CD8-positive, alpha-beta memory T cell (primary cell): ENCODE measurements around the gene OPA3. TPM values are rescaled to one million over a fixed set of nuclear protein-coding genes. Genes with fewer than 3 reads are reported as not detected.

Experiments
- CTCF ChIA-PET: fragments of 350-600 bp; sonication (Branson Sonifier 250); formaldehyde crosslinking; loops from one replicate; lab custom pipeline; 2021; ENCODE audit warnings: antibody characterized with exemption; lab: Charles Lee
- POLR2A ChIA-PET: fragments of 350-600 bp; sonication (Branson Sonifier 250); formaldehyde crosslinking; loops from one replicate; lab custom pipeline; 2021; ENCODE audit warnings: antibody characterized with exemption; lab: Charles Lee
- DNase-seq, 5 donors: peaks; one replicate each; pipeline versions ENCODE4 v3.0.0 to v3.0.0-alpha.2; 2020 to 2022; ENCODE audit warnings: mixed read lengths in 1 of 5
- H3K27ac ChIP-seq: one replicate; pipeline ENCODE4 v1.7.0; 2013; ENCODE audit warnings: low read depth, mild to moderate bottlenecking, low read length, moderate library complexity
- H3K27me3 ChIP-seq: 2 replicates; pipeline ENCODE4 v1.7.0; 2013; ENCODE audit warnings: low read length, mild to moderate bottlenecking; ENCODE audit not compliant: insufficient read depth, poor library complexity, severe bottlenecking
- H3K36me3 ChIP-seq: 2 replicates; pipeline ENCODE4 v1.7.0; 2013; ENCODE audit warnings: mild to moderate bottlenecking, low read length, moderate library complexity; ENCODE audit not compliant: insufficient read depth
- H3K4me1 ChIP-seq: 2 replicates; pipeline ENCODE4 v1.7.0; 2013; ENCODE audit warnings: mild to moderate bottlenecking, low read length, moderate library complexity; ENCODE audit not compliant: insufficient read depth
- H3K4me3 ChIP-seq: 2 replicates; pipeline ENCODE4 v1.7.0; 2013; ENCODE audit warnings: mild to moderate bottlenecking, low read length
- H3K9me3 ChIP-seq: 2 replicates; pipeline ENCODE4 v1.7.0; 2013; ENCODE audit warnings: mild to moderate bottlenecking, low read length
- H3K27ac Mint-ChIP-seq, 8 donors: one replicate each; pipeline ENCODE4 v1.8.0; 2020 to 2021; ENCODE audit warnings: mixed read lengths in 8 of 8, mild to moderate bottlenecking in 6 of 8, inconsistent platforms in 3 of 8, moderate library complexity in 3 of 8
- H3K27me3 Mint-ChIP-seq, 2 donors: one replicate each; pipeline ENCODE4 v1.8.0; 2020 to 2021; ENCODE audit warnings: mixed read lengths in 2 of 2, mild to moderate bottlenecking in 1 of 2, moderate library complexity in 1 of 2
- H3K36me3 Mint-ChIP-seq, 3 donors: one replicate each; pipeline ENCODE4 v1.8.0; 2020 to 2021; ENCODE audit warnings: mixed read lengths in 3 of 3, inconsistent platforms in 1 of 3, mild to moderate bottlenecking in 1 of 3
- H3K4me1 Mint-ChIP-seq, 3 donors: one replicate each; pipeline ENCODE4 v1.8.0; 2020 to 2021; ENCODE audit warnings: mixed read lengths in 3 of 3, inconsistent platforms in 1 of 3, mild to moderate bottlenecking in 1 of 3
- H3K4me3 Mint-ChIP-seq, 7 donors: one replicate each; pipeline ENCODE4 v1.8.0; 2020 to 2021; ENCODE audit warnings: mixed read lengths in 7 of 7, mild to moderate bottlenecking in 6 of 7, moderate library complexity in 4 of 7, inconsistent platforms in 2 of 7
- H3K9me3 Mint-ChIP-seq, 5 donors: one replicate each; pipeline ENCODE4 v1.8.0; 2020 to 2022; ENCODE audit warnings: mixed read lengths in 5 of 5, mild to moderate bottlenecking in 3 of 5, moderate library complexity in 2 of 5, inconsistent platforms in 1 of 5
- polyA plus RNA-seq: library from polyadenylated mRNA; unstranded; fragments of 300-500 nt; fragmentation: Illumina TruSeq; gene quantifications from one replicate; pipeline ENCODE4 v1.2.3, GENCODE V29; 2021
- total RNA-seq, 2 experiments: library from RNA; stranded (reverse); gene quantifications; one replicate each; pipeline ENCODE4 v1.2.3, GENCODE V29; 2021

Gene OPA3
- total and polyA plus RNA-seq, 3 experiments from 2014 or later: 14.2 to 18.1 (median 17.5) TPM

GRCh38 chr19:45478454-45479238 is 106.0 kb downstream of the OPA3 start:
- Mint-ChIP-seq H3K4me1 (peaks cover 39 to 43% (median 39%) of the 10 kb centered on the region in 3 donors), H3K9me3 (peaks cover 0 to 5% (median 0%) of the 10 kb centered on the region in 5 donors), H3K36me3 (peaks cover 0 to 8% (median 2%) of the 10 kb centered on the region in 3 donors), H3K27ac (peak overlapping the region; percentile 97 to 100 (median 99)), H3K27me3 (peaks cover 0 to 31% of the 10 kb centered on the region in 2 donors), H3K4me3 (peak overlapping the region; percentile 87 to 96 (median 91))
- DNase-seq: peak; percentile 80 to 92 (median 89)
- Histone ChIP-seq H3K4me1 (peaks cover 16% of the 10 kb centered on the region), H3K27me3 (no peaks in the 10 kb centered on the region), H3K9me3 (no peaks in the 10 kb centered on the region), H3K36me3 (no peaks in the 10 kb centered on the region), H3K4me3 (peak overlapping the region; percentile 80), H3K27ac (peak overlapping the region; percentile 96)
- ChIA-PET POLR2A (interaction anchor here (0.6 to 6.4 kb wide), 6 partner anchors 10 to 477 kb away, joined by 3 to 89 read pairs (median 4); partner anchors contain the start of gene FOSB), CTCF (interaction anchor here (0.7 to 16.7 kb wide), 31 partner anchors 10 to 1123 kb away, joined by 3 to 455 read pairs (median 6); partner anchors contain the start of genes CALM3, ERCC1, FOSB and PPP1R13L)

- Mint-ChIP-seq H3K27ac (peak overlapping the region; percentile 97 to 100 (median 99)), H3K9me3 (peaks cover 0 to 5% (median 0%) of the 10 kb centered on the region in 5 donors), H3K4me1 (peaks cover 39 to 44% (median 40%) of the 10 kb centered on the region in 3 donors), H3K27me3 (peaks cover under 1 to 39% of the 10 kb centered on the region in 2 donors), H3K36me3 (peaks cover 0 to 13% (median 2%) of the 10 kb centered on the region in 3 donors), H3K4me3 (peak overlapping the region; percentile 87 to 96 (median 91))
- Histone ChIP-seq H3K36me3 (no peaks in the 10 kb centered on the region), H3K27me3 (no peaks in the 10 kb centered on the region), H3K4me3 (peak overlapping the region; percentile 80), H3K27ac (peak overlapping the region; percentile 96), H3K9me3 (no peaks in the 10 kb centered on the region), H3K4me1 (peaks cover 16% of the 10 kb centered on the region)
- CTCF ChIA-PET: interaction anchor here (0.8 to 16.7 kb wide), 26 partner anchors 9 to 1123 kb away, joined by 3 to 455 read pairs (median 6); partner anchors contain the start of genes CALM3, ERCC1, FOSB and PPP1R13L
- peak in 2 of 5 donors; percentile 45 to 63 for DNase-seq
- POLR2A ChIA-PET: interaction anchor here (0.6 to 6.4 kb wide), 6 partner anchors 9 to 476 kb away, joined by 3 to 89 read pairs (median 4); partner anchors contain the start of gene FOSB
Observed at GRCh38 chr19:45477713-45478453, 106.7 kb downstream of the OPA3 start.

Other genes starting within 250 kb of the OPA3 start
- not detected for gene KLC3, start 244.1 kb downstream of the OPA3 start, total RNA-seq
- gene KLC3, start 244.1 kb downstream of the OPA3 start, polyA plus RNA-seq: not detected
- 10 to 100 TPM; 22.0 to 23.9 TPM for gene ERCC2, start 214.2 kb downstream of the OPA3 start, total RNA-seq
- gene ERCC2, start 214.2 kb downstream of the OPA3 start, polyA plus RNA-seq: 7.8 TPM
- 1 to 10 TPM; 3.9 to 4.3 TPM for gene PPP1R13L, start 179.7 kb downstream of the OPA3 start, total RNA-seq
- gene PPP1R13L, start 179.7 kb downstream of the OPA3 start, polyA plus RNA-seq: 0.83 TPM
- 10 to 100 TPM; 26.5 to 27.4 TPM for gene POLR1G, start 178.2 kb downstream of the OPA3 start, total RNA-seq
- 2.2 TPM for gene POLR1G, start 178.2 kb downstream of the OPA3 start, polyA plus RNA-seq
- gene ERCC1, start 160.9 kb downstream of the OPA3 start, total RNA-seq: 10 to 100 TPM; 75.7 to 82.6 TPM
- gene ERCC1, start 160.9 kb downstream of the OPA3 start, polyA plus RNA-seq: 47.5 TPM
- gene FOSB, start 116.8 kb downstream of the OPA3 start, total RNA-seq: 10 to 100 TPM; 21.6 to 22.1 TPM
- 48.2 TPM for gene FOSB, start 116.8 kb downstream of the OPA3 start, polyA plus RNA-seq
- gene RTN2, start 87.8 kb downstream of the OPA3 start, total RNA-seq: 1 to 10 TPM; 2.7 to 3.7 TPM
- 0.71 TPM for gene RTN2, start 87.8 kb downstream of the OPA3 start, polyA plus RNA-seq
- gene PPM1N, start 86.4 kb downstream of the OPA3 start, total RNA-seq: 1 to 10 TPM; 2.5 to 3.3 TPM
- 4.6 TPM for gene PPM1N, start 86.4 kb downstream of the OPA3 start, polyA plus RNA-seq
- 100 to 1,000 TPM; 154 to 170 TPM for gene VASP, start 77.3 kb downstream of the OPA3 start, total RNA-seq
- gene VASP, start 77.3 kb downstream of the OPA3 start, polyA plus RNA-seq: 61.8 TPM
- not detected for gene GPR4, start 17.4 kb upstream of the OPA3 start, total RNA-seq
- gene GPR4, start 17.4 kb upstream of the OPA3 start, polyA plus RNA-seq: not detected
- gene EML2, start 54.6 kb upstream of the OPA3 start, total RNA-seq: 100 to 1,000 TPM; 122 to 128 TPM
- gene EML2, start 54.6 kb upstream of the OPA3 start, polyA plus RNA-seq: 18.8 TPM
- gene GIPR, start 83.4 kb upstream of the OPA3 start, total RNA-seq: 1 to 10 TPM; 1.7 to 1.9 TPM
- gene GIPR, start 83.4 kb upstream of the OPA3 start, polyA plus RNA-seq: 0.21 TPM
- gene SNRPD2, start 107.2 kb upstream of the OPA3 start, total RNA-seq: 100 to 1,000 TPM; 738 to 747 TPM
- gene SNRPD2, start 107.2 kb upstream of the OPA3 start, polyA plus RNA-seq: 1,016 TPM
- gene QPCTL, start 107.9 kb upstream of the OPA3 start, total RNA-seq: 10 to 100 TPM; 11.3 to 11.5 TPM
- 2.0 TPM for gene QPCTL, start 107.9 kb upstream of the OPA3 start, polyA plus RNA-seq
- 10 to 100 TPM; 25.2 to 30.4 TPM for gene FBXO46, start 146.1 kb upstream of the OPA3 start, total RNA-seq
- gene FBXO46, start 146.1 kb upstream of the OPA3 start, polyA plus RNA-seq: 21.1 TPM
- gene MEIOSIN, start 148.6 kb upstream of the OPA3 start, total RNA-seq: not detected
- gene MEIOSIN, start 148.6 kb upstream of the OPA3 start, polyA plus RNA-seq: not detected
- 1 to 10 TPM; 2.5 to 2.6 TPM for gene SIX5, start 184.4 kb upstream of the OPA3 start, total RNA-seq
- 0.23 TPM for gene SIX5, start 184.4 kb upstream of the OPA3 start, polyA plus RNA-seq
- 10 to 100 TPM; 27.1 to 28.2 TPM for gene DMPK, start 197.7 kb upstream of the OPA3 start, total RNA-seq
- gene DMPK, start 197.7 kb upstream of the OPA3 start, polyA plus RNA-seq: 1.6 TPM
- gene DMWD, start 208.0 kb upstream of the OPA3 start, total RNA-seq: 10 to 100 TPM; 57.6 to 62.9 TPM
- gene DMWD, start 208.0 kb upstream of the OPA3 start, polyA plus RNA-seq: 25.6 TPM
- gene RSPH6A, start 230.5 kb upstream of the OPA3 start, total RNA-seq: under 1 TPM; 0.16 to 0.22 TPM
- gene RSPH6A, start 230.5 kb upstream of the OPA3 start, polyA plus RNA-seq: not detected